Hepatocyte (in vitro differentiated cells): ENCODE results near the gene GGA1. TPM values are rescaled to one million over a fixed set of nuclear protein-coding genes. Genes with fewer than 3 reads are reported as not detected.
"Not testable (repeated sequence)": the region's sequence is repeated elsewhere in the genome, so short reads cannot be mapped to it uniquely, and the experiment has no call there.

ENCODE experiments used
- DNase-seq: peaks from one replicate; pipeline ENCODE4 v3.0.0-alpha.2; 2016; ENCODE audit warnings: low spot score
- H2AFZ ChIP-seq: fragments of 200-600 bp; sonication (generic); 2 replicates; pipeline ENCODE4 v1.6.0; 2016; ENCODE audit warnings: antibody characterized with exemption, mild to moderate bottlenecking
- H3K27ac ChIP-seq: fragments of 200-600 bp; sonication (generic); 2 replicates; pipeline ENCODE4 v1.5.1; 2016; ENCODE audit warnings: mild to moderate bottlenecking
- H3K27me3 ChIP-seq: fragments of 200-600 bp; sonication (generic); 2 replicates; pipeline ENCODE4 v1.6.1; 2016
- H3K36me3 ChIP-seq: fragments of 200-600 bp; sonication (generic); replicated peaks from 2 replicates; pipeline ENCODE4 v1.5.1; 2016; ENCODE audit warnings: low read depth; ENCODE audit not compliant: insufficient read depth
- H3K4me1 ChIP-seq: fragments of 200-600 bp; sonication (generic); 2 replicates; pipeline ENCODE4 v1.5.1; 2016; ENCODE audit warnings: mild to moderate bottlenecking, moderate library complexity; ENCODE audit not compliant: insufficient read depth
- H3K4me2 ChIP-seq: fragments of 200-600 bp; sonication (generic); 2 replicates; pipeline ENCODE4 v1.6.0; 2016
- H3K4me3 ChIP-seq: fragments of 200-600 bp; sonication (generic); 2 replicates; pipeline ENCODE4 v1.5.1; 2016; ENCODE audit warnings: mild to moderate bottlenecking
- H3K79me2 ChIP-seq: fragments of 200-600 bp; sonication (generic); 2 replicates; pipeline ENCODE4 v1.6.0; 2017; ENCODE audit warnings: mild to moderate bottlenecking
- H3K9me2 ChIP-seq: fragments of 200-600 bp; sonication (generic); replicated peaks from 2 replicates; pipeline ENCODE4 v1.6.0; 2017; ENCODE audit warnings: mild to moderate bottlenecking; ENCODE audit not compliant: insufficient read depth
- H3K9me3 ChIP-seq: fragments of 200-600 bp; sonication (generic); 2 replicates; pipeline ENCODE4 v1.5.1; 2016; ENCODE audit warnings: low read depth, mild to moderate bottlenecking
- H4K20me1 ChIP-seq: fragments of 200-600 bp; sonication (generic); 2 replicates; pipeline ENCODE4 v1.6.0; 2016; ENCODE audit warnings: mild to moderate bottlenecking; ENCODE audit not compliant: insufficient read depth, poor library complexity, severe bottlenecking
- EZH2 ChIP-seq: fragments of 200-600 bp; sonication (generic); IDR thresholded peaks from 2 replicates; pipeline ENCODE4 v1.6.1; 2016; ENCODE audit warnings: antibody characterized with exemption, mild to moderate bottlenecking, borderline replicate concordance
- EZH2phosphoT487 ChIP-seq: fragments of 200-600 bp; sonication (generic); IDR thresholded peaks from one replicate; pipeline ENCODE4 v1.6.1; 2018; ENCODE audit warnings: antibody characterized with exemption, mild to moderate bottlenecking, low read depth, moderate library complexity; ENCODE audit not compliant: unreplicated experiment, severe bottlenecking
- WGBS: methylation state at CpG from one replicate; pipeline ENCODE4 v1.1.6; 2016; ENCODE audit warnings: low lambda C conversion rate; ENCODE audit errors: missing lambda C conversion rate; 5-methylcytosine and 5-hydroxymethylcytosine counted together
- polyA plus RNA-seq: library from polyadenylated mRNA; unstranded; fragments of >200 nt; fragmentation: Nextera tagmentation; extraction: Ambion mirVana; gene quantifications from 2 replicates; pipeline ENCODE4 v1.2.1, GENCODE V29; 2016
- total RNA-seq: library from RNA; depleted of rRNA; stranded (reverse); fragments of >200 nt; gene quantifications from 2 replicates; pipeline ENCODE4 v1.2.3, GENCODE V29; 2014
- TF ChIP-seq, protein P1 (sequence below): fragments of 200-600 bp; sonication (generic); IDR thresholded peaks from 2 replicates; pipeline ENCODE4 v1.5.1; 2016; ENCODE audit warnings: antibody characterized with exemption, mild to moderate bottlenecking; ENCODE audit not compliant: poor library complexity

GGA1 gene
- total and polyA plus RNA-seq, 2 experiments from 2014 or later: 30.2 to 51.5 TPM

DNA sequence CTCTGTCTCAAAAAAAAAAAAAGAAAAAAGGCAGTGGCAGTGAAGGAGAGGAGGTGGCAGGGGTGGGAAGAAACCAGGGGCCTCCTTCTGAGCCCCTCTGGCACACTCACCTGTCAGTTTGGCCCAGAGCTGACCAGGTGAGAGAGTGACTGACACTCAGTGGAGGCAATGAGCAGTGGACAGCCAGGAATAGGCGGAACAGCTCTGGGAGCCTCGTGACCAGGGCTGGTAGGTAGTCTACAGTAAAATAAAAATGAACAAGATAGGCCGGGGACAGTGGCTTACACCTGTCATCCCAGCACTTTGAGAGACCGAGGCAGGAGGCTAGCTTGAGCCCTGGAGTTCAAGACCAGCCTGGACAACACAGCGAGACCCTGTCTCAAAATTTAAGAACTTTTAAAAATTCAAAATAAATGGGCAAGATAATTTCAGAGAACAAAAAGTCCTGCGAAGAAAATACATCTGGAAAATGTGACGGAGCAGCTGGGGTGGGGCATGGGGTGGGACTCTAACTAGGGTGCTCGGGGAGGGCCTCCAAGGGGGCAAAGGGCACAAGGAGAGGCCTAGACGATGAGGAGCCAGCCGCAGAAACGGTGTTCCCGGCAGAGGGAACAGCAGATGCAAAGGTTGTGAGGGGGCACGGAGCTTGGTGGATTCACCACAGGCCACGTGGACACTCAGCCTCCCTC lies 46.1 kb downstream of the GGA1 start:
- H3K4me2 ChIP-seq: no peak overlapping the region
- H3K9me3 ChIP-seq: no peaks in the 10 kb centered on the region
- H3K36me3 ChIP-seq: no peaks in the 10 kb centered on the region
- no peak overlapping the region for H2AFZ ChIP-seq
- no peak for TF ChIP-seq EZH2
- TF ChIP-seq EZH2phosphoT487: no peak
- TF ChIP-seq, protein P1, sequence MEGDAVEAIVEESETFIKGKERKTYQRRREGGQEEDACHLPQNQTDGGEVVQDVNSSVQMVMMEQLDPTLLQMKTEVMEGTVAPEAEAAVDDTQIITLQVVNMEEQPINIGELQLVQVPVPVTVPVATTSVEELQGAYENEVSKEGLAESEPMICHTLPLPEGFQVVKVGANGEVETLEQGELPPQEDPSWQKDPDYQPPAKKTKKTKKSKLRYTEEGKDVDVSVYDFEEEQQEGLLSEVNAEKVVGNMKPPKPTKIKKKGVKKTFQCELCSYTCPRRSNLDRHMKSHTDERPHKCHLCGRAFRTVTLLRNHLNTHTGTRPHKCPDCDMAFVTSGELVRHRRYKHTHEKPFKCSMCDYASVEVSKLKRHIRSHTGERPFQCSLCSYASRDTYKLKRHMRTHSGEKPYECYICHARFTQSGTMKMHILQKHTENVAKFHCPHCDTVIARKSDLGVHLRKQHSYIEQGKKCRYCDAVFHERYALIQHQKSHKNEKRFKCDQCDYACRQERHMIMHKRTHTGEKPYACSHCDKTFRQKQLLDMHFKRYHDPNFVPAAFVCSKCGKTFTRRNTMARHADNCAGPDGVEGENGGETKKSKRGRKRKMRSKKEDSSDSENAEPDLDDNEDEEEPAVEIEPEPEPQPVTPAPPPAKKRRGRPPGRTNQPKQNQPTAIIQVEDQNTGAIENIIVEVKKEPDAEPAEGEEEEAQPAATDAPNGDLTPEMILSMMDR: no peak
- no peaks in the 10 kb centered on the region for H3K27me3 ChIP-seq
- peaks cover 10% of the 10 kb centered on the region for H3K4me1 ChIP-seq
- peaks cover 6% of the 10 kb centered on the region for H3K79me2 ChIP-seq
- no peaks in the 10 kb centered on the region for H4K20me1 ChIP-seq
- H3K4me3 ChIP-seq: no peak overlapping the region
- WGBS: 89% methylated on average over 11 of the region's 14 CpGs
- peak overlapping the region; percentile 70 for H3K27ac ChIP-seq
- no peaks in the 10 kb centered on the region for H3K9me2 ChIP-seq
- no peak for DNase-seq

DNA sequence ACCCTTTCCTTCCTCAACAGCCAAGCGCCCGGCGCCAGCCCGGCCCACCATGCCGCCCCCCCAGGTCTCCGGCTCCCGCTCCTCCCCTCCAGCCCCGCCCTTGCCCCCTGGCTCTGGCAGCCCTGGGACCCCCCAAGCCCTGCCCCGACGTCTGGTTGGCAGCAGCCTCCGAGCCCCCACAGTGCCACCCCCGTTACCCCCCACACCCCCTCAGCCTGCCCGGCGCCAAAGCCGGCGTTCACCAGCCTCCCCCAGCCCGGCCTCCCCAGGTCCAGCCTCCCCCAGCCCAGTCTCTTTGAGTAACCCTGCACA lies 46.6 kb downstream of the GGA1 start:
- WGBS: 100% methylated on average over 1 of the region's 17 CpGs
- Histone ChIP-seq H3K36me3 (no peaks in the 10 kb centered on the region), H2AFZ (no peak overlapping the region), H3K9me3 (no peaks in the 10 kb centered on the region), H4K20me1 (no peaks in the 10 kb centered on the region), H3K4me1 (peaks cover 15% of the 10 kb centered on the region), H3K4me2 (no peak overlapping the region), H3K4me3 (no peak overlapping the region), H3K79me2 (peaks cover 12% of the 10 kb centered on the region), H3K9me2 (no peaks in the 10 kb centered on the region), H3K27me3 (no peaks in the 10 kb centered on the region), H3K27ac (no peak overlapping the region)
- DNase-seq: no peak
- TF ChIP-seq, protein P1: no peak
- TF ChIP-seq EZH2phosphoT487 (no peak), EZH2 (no peak)

DNA sequence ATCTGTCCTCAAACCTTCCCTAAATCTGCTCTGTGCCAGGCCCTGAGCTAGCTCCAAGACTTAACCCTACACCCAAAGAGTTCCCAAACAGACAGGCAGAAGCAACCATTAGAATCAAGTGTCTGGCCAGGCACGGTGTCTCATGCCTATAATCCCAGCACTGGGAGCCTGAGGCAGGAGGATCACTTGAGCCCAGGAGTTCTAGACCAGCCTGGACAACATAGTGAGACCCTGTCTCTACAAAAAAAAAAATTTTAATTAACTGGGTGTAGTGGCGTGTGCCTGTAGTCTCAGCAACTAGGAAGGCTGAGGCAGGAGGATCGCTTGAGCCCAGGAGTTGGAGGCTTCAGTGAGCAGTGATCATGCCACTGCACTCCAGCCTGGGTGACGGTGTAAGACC lies 47.9 kb downstream of the GGA1 start:
- DNase-seq, H3K9me2 ChIP-seq: not testable (repeated sequence)

DNA sequence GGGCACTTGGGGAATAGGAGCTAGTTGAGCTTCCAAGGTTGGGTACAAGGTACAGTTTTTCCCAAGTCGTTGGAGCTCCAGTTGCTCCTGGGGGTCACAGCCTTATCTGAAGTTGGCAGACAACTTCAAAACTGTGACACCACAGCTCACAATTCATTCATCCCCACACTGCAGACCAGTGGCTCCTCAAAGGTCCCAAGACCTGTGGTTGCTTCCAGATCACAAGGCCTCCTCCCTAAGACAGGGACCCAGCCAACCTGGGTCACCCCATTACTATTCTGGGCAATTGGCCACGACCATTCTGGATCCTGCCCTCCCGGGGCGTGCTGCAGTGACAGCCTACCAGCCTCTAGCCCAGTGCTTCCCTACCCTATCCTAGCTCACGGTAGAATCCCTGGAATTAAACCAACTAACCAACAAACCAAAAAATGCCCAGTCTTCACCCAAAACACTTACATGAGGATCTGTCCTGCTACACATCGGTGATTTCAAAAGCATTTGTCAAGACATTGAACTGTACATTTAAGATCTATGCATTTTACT lies 49.0 kb downstream of the GGA1 start:
- peaks cover 30% of the 10 kb centered on the region for H3K4me1 ChIP-seq
- no peaks in the 10 kb centered on the region for H3K27me3 ChIP-seq
- DNase-seq: no peak
- H2AFZ ChIP-seq: peak overlapping the region; percentile 1
- TF ChIP-seq, protein P1: no peak
- TF ChIP-seq EZH2phosphoT487 (no peak), EZH2 (no peak)
- H3K4me3 ChIP-seq: peak overlapping the region; percentile 18
- H3K36me3 ChIP-seq: no peaks in the 10 kb centered on the region
- H3K9me3 ChIP-seq: no peaks in the 10 kb centered on the region
- H3K9me2 ChIP-seq: no peaks in the 10 kb centered on the region
- peaks cover 6% of the 10 kb centered on the region for H4K20me1 ChIP-seq
- peak overlapping the region; percentile 19 for H3K27ac ChIP-seq
- H3K79me2 ChIP-seq: peaks cover 33% of the 10 kb centered on the region
- WGBS: 13% methylated on average over 6 of the region's 6 CpGs
- H3K4me2 ChIP-seq: peak overlapping the region; percentile 76

More for the DNA sequence above, 47.9 kb downstream of the GGA1 start:
- H3K79me2 ChIP-seq: peaks cover 22% of the 10 kb centered on the region
- not testable (repeated sequence) for H3K27ac ChIP-seq, H3K4me3 ChIP-seq, H3K36me3 ChIP-seq, H4K20me1 ChIP-seq, H2AFZ ChIP-seq, H3K4me2 ChIP-seq, H3K9me3 ChIP-seq, H3K27me3 ChIP-seq
- 98% methylated on average over 4 of the region's 4 CpGs for WGBS
- peaks cover 28% of the 10 kb centered on the region for H3K4me1 ChIP-seq
